ENCODE measurements around the gene F7. TPM values are rescaled to one million over a fixed set of nuclear protein-coding genes. Genes with fewer than 3 reads are reported as not detected.

F7 gene
- total and polyA plus RNA-seq, 2 donors = 0.30 to 0.63 TPM

DNA sequence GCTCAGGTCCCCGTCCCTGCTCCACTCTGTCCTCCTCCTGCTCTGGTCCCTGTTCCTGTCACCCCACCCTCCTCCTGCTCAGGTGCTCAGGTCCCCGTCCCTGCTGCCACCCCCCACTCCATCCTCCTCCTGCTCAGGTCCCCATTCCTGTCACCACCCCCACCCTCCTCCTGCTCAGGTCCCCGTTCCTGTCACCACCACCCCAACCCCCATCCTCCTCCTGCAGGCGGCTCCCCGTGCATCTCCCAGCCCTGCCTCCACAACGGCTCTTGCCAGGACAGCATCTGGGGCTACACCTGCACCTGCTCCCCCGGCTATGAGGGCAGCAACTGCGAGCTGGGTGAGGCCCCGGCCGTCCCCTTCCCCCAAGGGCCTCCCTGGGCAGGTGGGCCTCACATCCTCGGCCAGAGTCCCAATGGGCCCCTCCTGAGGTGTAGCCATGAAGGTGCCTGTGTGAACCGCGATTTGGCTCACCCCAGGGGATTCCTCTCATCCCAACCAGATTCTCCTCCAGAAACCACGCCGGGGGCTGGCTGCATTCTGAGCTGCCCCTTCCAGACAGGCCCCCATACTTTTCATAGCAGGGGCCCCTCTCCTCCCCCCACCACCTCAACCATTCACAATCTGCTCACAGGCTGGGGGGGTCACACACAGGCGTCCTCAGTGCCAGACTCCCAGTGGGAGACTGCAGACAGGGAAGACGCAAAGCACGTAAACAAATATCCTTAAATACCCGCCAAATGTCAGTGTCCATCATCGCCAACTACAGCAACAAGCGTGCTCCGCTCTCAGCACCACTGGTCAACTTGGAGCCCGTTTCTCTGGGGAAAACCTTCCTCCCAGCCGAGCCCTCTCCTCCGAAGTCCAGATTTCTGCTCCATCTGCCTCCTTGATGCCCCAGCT lies 57.4 kb downstream of the F7 start:
- Histone ChIP-seq H3K36me3 (ENCODE audit: insufficient read depth) (no peaks in the 10 kb centered on the region), H3K27ac (ENCODE audit: low read depth) (no peak overlapping the region), H3K4me1 (ENCODE audit: insufficient read depth) (no peaks in the 10 kb centered on the region), H3K4me3 (ENCODE audit: low read depth, low read length) (no peak overlapping the region)
- WGBS = 35% methylated on average over 25 of the region's 25 CpGs
- DNase-seq (ENCODE audit: extremely low spot score) = no peak

DNA sequence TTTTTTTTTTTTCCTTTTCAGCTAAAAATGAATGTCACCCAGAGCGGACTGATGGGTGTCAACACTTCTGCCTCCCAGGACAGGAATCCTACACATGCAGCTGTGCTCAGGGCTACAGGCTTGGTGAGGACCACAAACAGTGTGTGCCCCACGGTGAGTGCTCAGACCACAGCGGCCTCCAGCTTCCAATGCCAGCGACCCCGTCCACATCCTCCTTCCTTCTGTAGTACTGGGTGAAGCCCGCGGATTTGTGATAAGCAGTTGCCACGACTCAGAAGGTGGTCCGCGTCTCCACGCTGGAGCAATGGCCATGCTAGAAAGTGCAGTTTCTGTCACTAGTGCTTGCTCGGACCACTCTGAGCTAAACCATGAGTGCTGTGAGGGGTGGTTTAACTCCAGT lies 58.9 kb downstream of the F7 start:
- Histone ChIP-seq H3K4me1 (ENCODE audit: insufficient read depth) (no peaks in the 10 kb centered on the region), H3K27ac (ENCODE audit: low read depth) (no peak overlapping the region), H3K4me3 (ENCODE audit: low read depth, low read length) (no peak overlapping the region), H3K36me3 (ENCODE audit: insufficient read depth) (no peaks in the 10 kb centered on the region)
- WGBS = 82% methylated on average over 12 of the region's 12 CpGs
- DNase-seq (ENCODE audit: extremely low spot score) = no peak

DNA sequence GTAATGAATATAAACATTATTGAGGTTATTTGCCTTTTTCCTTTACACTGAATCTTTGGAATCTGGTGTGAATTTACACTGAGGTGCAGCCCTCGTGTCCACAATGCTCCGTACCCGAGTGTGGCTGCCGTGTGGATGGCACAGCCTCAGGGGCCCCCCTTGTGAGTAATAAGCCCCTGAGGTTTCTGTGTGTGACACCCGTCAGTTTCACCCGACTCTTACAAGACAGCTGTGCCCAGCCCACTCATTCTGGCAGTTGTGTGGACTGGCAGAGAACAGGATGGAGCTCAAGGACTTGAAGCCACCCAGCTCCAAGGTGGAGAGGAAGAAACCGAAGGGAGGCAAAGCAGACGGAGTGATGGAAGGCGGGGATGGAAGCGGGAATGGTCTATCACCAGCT lies 60.7 kb downstream of the F7 start:
- no peaks in the 10 kb centered on the region for H3K36me3 ChIP-seq (ENCODE audit: insufficient read depth)
- no peaks in the 10 kb centered on the region for H3K4me1 ChIP-seq (ENCODE audit: insufficient read depth)
- DNase-seq (ENCODE audit: extremely low spot score) = no peak
- no peak overlapping the region for H3K4me3 ChIP-seq (ENCODE audit: low read depth, low read length)
- WGBS = 90% methylated on average over 10 of the region's 10 CpGs
- no peak overlapping the region for H3K27ac ChIP-seq (ENCODE audit: low read depth)

DNA sequence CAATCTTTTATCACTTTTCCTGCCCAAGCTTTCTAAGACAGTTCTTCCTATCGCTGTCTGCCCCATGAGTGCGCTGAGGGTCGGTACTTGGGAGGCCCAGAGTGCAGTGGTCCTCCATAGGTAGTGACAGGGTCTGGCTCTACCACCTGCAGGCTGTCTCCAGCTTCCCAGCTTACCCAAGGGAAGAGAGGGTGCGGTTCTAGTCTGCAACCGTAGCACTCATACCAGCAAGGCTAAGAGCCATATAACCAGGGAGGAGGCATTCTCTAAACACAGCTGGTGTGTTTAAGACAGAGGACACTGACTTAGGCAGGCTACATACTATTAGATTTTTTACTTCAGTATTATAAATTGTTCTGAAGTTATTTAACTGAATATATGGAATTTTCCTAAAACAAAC lies 61.1 kb downstream of the F7 start:
- no peak overlapping the region for H3K4me3 ChIP-seq (ENCODE audit: low read depth, low read length)
- DNase-seq (ENCODE audit: extremely low spot score) = no peak
- H3K4me1 ChIP-seq (ENCODE audit: insufficient read depth) = no peaks in the 10 kb centered on the region
- H3K27ac ChIP-seq (ENCODE audit: low read depth) = no peak overlapping the region
- H3K36me3 ChIP-seq (ENCODE audit: insufficient read depth) = no peaks in the 10 kb centered on the region
- 86% methylated on average over 5 of the region's 5 CpGs for WGBS

DNA sequence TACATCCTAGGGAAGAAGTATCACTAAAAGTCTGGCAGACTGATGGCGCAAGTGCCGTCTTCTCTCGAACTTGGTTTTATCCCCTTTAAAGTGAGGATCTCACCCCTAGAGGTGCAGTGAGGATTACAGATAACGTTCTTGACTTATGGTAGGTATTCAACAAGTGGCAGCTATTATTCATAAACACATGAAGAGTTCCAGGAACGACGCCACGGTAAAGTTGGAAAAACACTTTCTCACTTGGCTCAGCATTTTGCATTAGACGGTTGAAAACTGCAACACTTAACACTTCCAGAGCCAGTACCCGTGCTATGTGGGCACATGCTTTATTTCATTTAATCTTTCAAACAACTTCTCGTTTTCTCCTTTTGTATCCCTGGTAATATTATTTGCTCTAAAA lies 61.6 kb downstream of the F7 start:
- Histone ChIP-seq H3K4me3 (ENCODE audit: low read depth, low read length) (no peak overlapping the region), H3K27ac (ENCODE audit: low read depth) (no peak overlapping the region), H3K4me1 (ENCODE audit: insufficient read depth) (no peaks in the 10 kb centered on the region), H3K36me3 (ENCODE audit: insufficient read depth) (no peaks in the 10 kb centered on the region)
- no peak for DNase-seq (ENCODE audit: extremely low spot score)
- WGBS = 90% methylated on average over 10 of the region's 10 CpGs

DNA sequence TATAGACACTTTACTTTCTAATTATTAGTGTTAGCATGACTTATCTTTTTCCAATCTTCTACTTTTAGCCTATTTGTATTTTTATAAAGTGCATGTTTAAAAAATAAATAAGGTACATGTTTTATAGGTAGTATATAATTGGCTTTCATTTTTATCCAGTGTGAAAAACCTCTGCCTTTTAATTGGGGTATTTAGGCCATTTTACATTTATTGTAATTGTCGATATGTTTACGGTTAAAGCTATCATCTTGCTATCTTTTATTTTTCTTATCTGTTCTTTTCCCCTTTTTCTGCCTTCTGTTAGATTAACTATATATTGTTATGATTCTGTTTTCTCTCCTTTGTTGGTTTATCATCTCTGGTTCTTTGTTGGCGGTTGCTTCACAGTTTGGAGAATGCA lies 62.0 kb downstream of the F7 start:
- no peak for DNase-seq (ENCODE audit: extremely low spot score)
- Histone ChIP-seq H3K4me1 (ENCODE audit: insufficient read depth) (no peaks in the 10 kb centered on the region), H3K4me3 (ENCODE audit: low read depth, low read length) (no peak overlapping the region), H3K27ac (ENCODE audit: low read depth) (no peak overlapping the region), H3K36me3 (ENCODE audit: insufficient read depth) (no peaks in the 10 kb centered on the region)
- 97% methylated on average over 3 of the region's 3 CpGs for WGBS

DNA sequence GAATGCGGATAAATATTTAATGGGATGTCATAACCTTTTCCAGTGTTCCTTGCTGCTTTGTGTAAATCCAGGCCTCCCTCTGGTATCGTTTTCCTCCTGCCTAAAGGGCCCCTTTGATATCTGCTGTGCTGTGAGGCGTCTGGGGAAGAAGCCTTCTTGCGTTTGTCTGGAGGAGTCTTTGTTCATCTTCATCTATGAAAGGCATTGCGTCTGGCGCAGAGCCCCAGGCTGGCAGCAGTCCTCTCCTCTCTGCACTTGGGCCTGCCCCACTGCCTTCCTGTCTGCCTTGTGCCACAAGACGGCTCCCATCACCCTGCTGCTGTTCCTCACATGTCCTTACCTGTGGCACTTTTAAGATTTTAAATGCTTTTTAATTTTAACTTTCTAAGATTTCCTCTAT lies 62.6 kb downstream of the F7 start:
- Histone ChIP-seq H3K36me3 (ENCODE audit: insufficient read depth) (no peaks in the 10 kb centered on the region), H3K4me1 (ENCODE audit: insufficient read depth) (no peaks in the 10 kb centered on the region), H3K27ac (ENCODE audit: low read depth) (no peak overlapping the region), H3K4me3 (ENCODE audit: low read depth, low read length) (no peak overlapping the region)
- no peak for DNase-seq (ENCODE audit: extremely low spot score)
- WGBS = 80% methylated on average over 7 of the region's 7 CpGs

DNA sequence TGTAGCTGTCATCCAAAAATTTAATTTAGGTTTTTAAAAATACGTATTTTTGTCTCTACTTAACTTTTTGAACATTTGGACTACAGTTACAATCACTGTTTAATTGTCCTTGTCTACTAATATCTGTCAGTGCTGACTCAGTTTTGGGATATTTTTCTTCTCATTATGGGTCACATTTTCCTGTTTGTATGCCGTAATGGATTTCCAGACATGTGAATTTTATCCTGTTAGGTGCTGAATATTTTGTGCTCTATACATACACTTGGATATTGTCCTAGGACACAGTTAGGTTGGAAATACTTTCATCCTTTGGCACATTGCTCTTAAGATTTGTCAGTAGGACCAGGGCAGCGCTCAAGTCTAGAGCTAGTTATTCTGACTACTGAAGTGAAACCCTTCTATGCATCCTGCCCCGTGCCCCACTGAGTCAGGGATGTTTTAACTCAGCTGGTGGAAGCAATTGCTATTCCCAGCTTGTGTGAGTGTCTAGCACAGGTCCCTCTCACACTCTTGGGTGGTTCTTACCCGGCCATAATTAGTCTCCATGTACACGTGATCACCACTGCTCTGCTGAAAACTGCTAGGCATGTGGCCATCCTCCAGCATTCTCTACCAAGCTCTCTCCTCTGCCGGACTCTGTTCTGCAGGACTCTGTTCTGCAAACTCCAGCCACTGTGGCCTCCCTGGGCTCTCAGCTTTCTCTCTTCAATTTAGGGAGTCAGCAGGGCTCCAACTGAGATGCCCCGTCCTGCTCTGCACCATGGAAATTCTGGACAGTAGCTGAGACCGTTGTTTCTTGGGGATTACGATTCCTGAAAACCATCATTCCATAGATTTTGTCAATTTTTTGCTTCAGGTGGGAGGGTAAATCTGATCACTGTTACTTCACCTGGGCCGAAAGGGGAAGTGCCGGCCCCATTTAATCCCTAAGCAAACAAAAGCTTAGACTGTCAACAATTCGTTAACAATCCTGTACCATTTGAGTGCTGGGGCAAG lies 64.0 kb downstream of the F7 start:
- DNase-seq (ENCODE audit: extremely low spot score) = no peak
- WGBS = 86% methylated on average over 13 of the region's 13 CpGs
- no peaks in the 10 kb centered on the region for H3K36me3 ChIP-seq (ENCODE audit: insufficient read depth)
- no peaks in the 10 kb centered on the region for H3K4me1 ChIP-seq (ENCODE audit: insufficient read depth)
- H3K27ac ChIP-seq (ENCODE audit: low read depth) = no peak overlapping the region
- no peak overlapping the region for H3K4me3 ChIP-seq (ENCODE audit: low read depth, low read length)

Small RNA genes lying within 50 kb of the gene (small RNA-seq; reads per million reads assigned to genes)
- gene AL137002.1 = not detected

Other genes with a start within 250 kb of the F7 start
- gene MCF2L, start 136.6 kb upstream of the F7 start, total RNA-seq = 15.3 TPM
- gene MCF2L, start 136.6 kb upstream of the F7 start, polyA plus RNA-seq = 31.7 TPM
- gene F10, start 17.0 kb downstream of the F7 start, total RNA-seq = 27.6 TPM
- 26.7 TPM for gene F10, start 17.0 kb downstream of the F7 start, polyA plus RNA-seq
- gene PROZ, start 52.9 kb downstream of the F7 start, total RNA-seq = not detected
- not detected for gene PROZ, start 52.9 kb downstream of the F7 start, polyA plus RNA-seq
- 70.4 TPM for gene PCID2, start 102.9 kb downstream of the F7 start, total RNA-seq
- gene PCID2, start 102.9 kb downstream of the F7 start, polyA plus RNA-seq = 39.9 TPM
- 83.0 TPM for gene CUL4A, start 103.8 kb downstream of the F7 start, total RNA-seq
- gene CUL4A, start 103.8 kb downstream of the F7 start, polyA plus RNA-seq = 44.2 TPM
- gene LAMP1, start 191.4 kb downstream of the F7 start, total RNA-seq = 75.2 TPM
- gene LAMP1, start 191.4 kb downstream of the F7 start, polyA plus RNA-seq = 158 TPM